ENCODE measurements around the gene TUT4. TPM values are rescaled to one million over a fixed set of nuclear protein-coding genes. Genes with fewer than 3 reads are reported as not detected.

Gene TUT4
- total and polyA plus RNA-seq, 4 donors: 16.4 to 142 (median 28.5) TPM

DNA sequence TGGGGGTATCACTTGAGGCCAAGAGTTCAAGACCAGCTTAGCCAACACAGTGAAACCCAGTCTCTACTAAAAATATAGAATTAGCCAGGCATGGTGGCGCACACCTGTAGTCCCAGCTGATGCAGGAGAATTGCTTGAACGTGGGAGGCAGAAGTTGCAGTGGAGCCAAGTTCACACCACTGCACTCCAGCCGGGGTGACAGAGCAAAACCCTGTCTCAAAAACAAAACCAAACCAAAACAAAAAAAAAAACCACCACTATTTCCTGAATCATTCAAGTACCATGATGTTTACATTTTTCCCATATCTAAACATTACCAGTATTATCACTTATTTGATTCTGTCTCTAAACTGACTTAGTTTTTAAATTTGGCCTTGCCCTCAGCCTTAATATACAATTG, 29.5 kb downstream of the TUT4 start:
- DNase-seq: no peak
- no peak for ATAC-seq (ENCODE audit: insufficient read depth, low FRiP score)
- Histone ChIP-seq H3K36me3 (ENCODE audit: control insufficient read depth in 4 of 4, insufficient read depth in 4 of 4, low read length in 4 of 4) (peaks cover 4 to 19% (median 9%) of the 10 kb centered on the region in 4 donors), H3K4me3 (no peak overlapping the region), H3K4me1 (ENCODE audit: control insufficient read depth in 5 of 5, insufficient read depth in 5 of 5, low read length in 5 of 5) (peaks cover 0 to 3% (median 0%) of the 10 kb centered on the region in 5 donors), H3K27me3 (ENCODE audit: control insufficient read depth in 3 of 3, insufficient read depth in 3 of 3, low read length in 2 of 3) (no peaks in the 10 kb centered on the region), H3K27ac (ENCODE audit: low read depth in 1 of 2, low read length in 1 of 2) (no peak overlapping the region), H3K9me3 (ENCODE audit: control insufficient read depth in 4 of 4, insufficient read depth in 3 of 4, low read length in 3 of 4) (no peaks in the 10 kb centered on the region), H3K9ac (ENCODE audit: insufficient read depth in 1 of 2, low read length in 2 of 2) (no peak overlapping the region)
- TF ChIP-seq, protein P1, sequence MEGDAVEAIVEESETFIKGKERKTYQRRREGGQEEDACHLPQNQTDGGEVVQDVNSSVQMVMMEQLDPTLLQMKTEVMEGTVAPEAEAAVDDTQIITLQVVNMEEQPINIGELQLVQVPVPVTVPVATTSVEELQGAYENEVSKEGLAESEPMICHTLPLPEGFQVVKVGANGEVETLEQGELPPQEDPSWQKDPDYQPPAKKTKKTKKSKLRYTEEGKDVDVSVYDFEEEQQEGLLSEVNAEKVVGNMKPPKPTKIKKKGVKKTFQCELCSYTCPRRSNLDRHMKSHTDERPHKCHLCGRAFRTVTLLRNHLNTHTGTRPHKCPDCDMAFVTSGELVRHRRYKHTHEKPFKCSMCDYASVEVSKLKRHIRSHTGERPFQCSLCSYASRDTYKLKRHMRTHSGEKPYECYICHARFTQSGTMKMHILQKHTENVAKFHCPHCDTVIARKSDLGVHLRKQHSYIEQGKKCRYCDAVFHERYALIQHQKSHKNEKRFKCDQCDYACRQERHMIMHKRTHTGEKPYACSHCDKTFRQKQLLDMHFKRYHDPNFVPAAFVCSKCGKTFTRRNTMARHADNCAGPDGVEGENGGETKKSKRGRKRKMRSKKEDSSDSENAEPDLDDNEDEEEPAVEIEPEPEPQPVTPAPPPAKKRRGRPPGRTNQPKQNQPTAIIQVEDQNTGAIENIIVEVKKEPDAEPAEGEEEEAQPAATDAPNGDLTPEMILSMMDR (IDR thresholded peaks at IDR 0.05; ENCODE audit: control extremely low read depth, extremely low read depth): no peak
- WGBS, 2 donors: 43 to 59% methylated on average over 3 of the region's 3 CpGs

DNA sequence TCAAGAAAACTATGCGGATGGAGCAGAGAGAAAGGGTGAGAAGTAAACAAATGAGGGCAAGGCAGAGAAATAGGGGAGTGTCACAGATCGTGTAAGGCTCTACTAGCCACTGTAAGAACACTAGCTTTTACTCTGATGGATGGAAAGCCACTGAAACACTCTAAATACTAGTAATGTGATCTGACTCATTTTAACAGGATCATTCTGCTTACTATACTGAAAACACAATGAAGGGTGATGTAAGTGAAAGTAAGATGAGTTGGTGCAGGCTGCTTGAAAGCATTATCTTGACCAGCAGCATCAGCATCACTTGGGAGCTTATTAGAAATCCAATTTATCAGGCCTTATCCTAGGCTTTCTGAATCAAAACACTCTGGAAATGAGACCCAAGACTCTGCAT, 32.7 kb downstream of the TUT4 start:
- H3K9me3 ChIP-seq (ENCODE audit: control insufficient read depth in 4 of 4, insufficient read depth in 3 of 4, low read length in 3 of 4): no peaks in the 10 kb centered on the region
- DNase-seq: no peak
- ATAC-seq (ENCODE audit: insufficient read depth, low FRiP score): no peak
- TF ChIP-seq, protein P1 (IDR thresholded peaks at IDR 0.05; ENCODE audit: control extremely low read depth, extremely low read depth): no peak
- peaks cover 0 to 10% (median 7%) of the 10 kb centered on the region in 4 donors for H3K36me3 ChIP-seq (ENCODE audit: control insufficient read depth in 4 of 4, insufficient read depth in 4 of 4, low read length in 4 of 4)
- no peak overlapping the region for H3K9ac ChIP-seq (ENCODE audit: insufficient read depth in 1 of 2, low read length in 2 of 2)
- WGBS, 2 donors: 82 to 94% methylated on average over 2 of the region's 2 CpGs
- no peak overlapping the region for H3K4me3 ChIP-seq
- no peak overlapping the region for H3K27ac ChIP-seq (ENCODE audit: low read depth in 1 of 2, low read length in 1 of 2)
- H3K27me3 ChIP-seq (ENCODE audit: control insufficient read depth in 3 of 3, insufficient read depth in 3 of 3, low read length in 2 of 3): no peaks in the 10 kb centered on the region
- H3K4me1 ChIP-seq (ENCODE audit: control insufficient read depth in 5 of 5, insufficient read depth in 5 of 5, low read length in 5 of 5): peaks cover 0 to 3% (median 0%) of the 10 kb centered on the region in 5 donors

DNA sequence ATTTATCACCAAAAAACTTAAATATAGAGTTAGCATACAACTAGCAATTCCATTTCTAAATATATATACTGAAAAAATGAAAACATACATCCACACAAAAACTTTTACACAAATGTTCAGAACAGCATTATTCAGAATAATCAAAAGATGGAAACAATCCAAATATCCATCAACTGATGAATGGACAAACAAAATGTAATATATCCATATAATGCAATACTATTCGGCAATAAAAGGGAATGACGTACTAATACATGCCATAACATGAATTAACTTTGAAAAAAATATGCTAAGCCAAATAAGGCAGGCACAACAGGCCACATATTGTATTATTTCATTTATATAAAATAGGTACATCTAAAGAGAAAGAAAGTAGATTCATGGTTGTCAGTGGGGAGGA, 33.9 kb downstream of the TUT4 start:
- Histone ChIP-seq H3K4me1 (ENCODE audit: control insufficient read depth in 5 of 5, insufficient read depth in 5 of 5, low read length in 5 of 5) (peaks cover 0 to 3% (median 0%) of the 10 kb centered on the region in 5 donors), H3K36me3 (ENCODE audit: control insufficient read depth in 4 of 4, insufficient read depth in 4 of 4, low read length in 4 of 4) (peaks cover 0 to 8% (median 4%) of the 10 kb centered on the region in 4 donors), H3K9ac (ENCODE audit: insufficient read depth in 1 of 2, low read length in 2 of 2) (no peak overlapping the region), H3K27ac (ENCODE audit: low read depth in 1 of 2, low read length in 1 of 2) (no peak overlapping the region), H3K4me3 (no peak overlapping the region), H3K27me3 (ENCODE audit: control insufficient read depth in 3 of 3, insufficient read depth in 3 of 3, low read length in 2 of 3) (no peaks in the 10 kb centered on the region), H3K9me3 (ENCODE audit: control insufficient read depth in 4 of 4, insufficient read depth in 3 of 4, low read length in 3 of 4) (no peaks in the 10 kb centered on the region)
- 94 to 98% methylated on average over 2 of the region's 2 CpGs for WGBS, 2 donors
- DNase-seq (no peak), ATAC-seq (ENCODE audit: insufficient read depth, low FRiP score) (no peak)
- TF ChIP-seq, protein P1 (IDR thresholded peaks at IDR 0.05; ENCODE audit: control extremely low read depth, extremely low read depth): no peak

All from lung (tissue), 12 donors.